ENCODE results near the gene CTH. TPM values are rescaled to one million over a fixed set of nuclear protein-coding genes. Genes with fewer than 3 reads are reported as not detected.
"Not testable (repeated sequence)": the region's sequence is repeated elsewhere in the genome, so short reads cannot be mapped to it uniquely, and the experiment has no call there.

Gene CTH
- total RNA-seq, 1 donor from 2014 or later = 9.7 TPM

DNA sequence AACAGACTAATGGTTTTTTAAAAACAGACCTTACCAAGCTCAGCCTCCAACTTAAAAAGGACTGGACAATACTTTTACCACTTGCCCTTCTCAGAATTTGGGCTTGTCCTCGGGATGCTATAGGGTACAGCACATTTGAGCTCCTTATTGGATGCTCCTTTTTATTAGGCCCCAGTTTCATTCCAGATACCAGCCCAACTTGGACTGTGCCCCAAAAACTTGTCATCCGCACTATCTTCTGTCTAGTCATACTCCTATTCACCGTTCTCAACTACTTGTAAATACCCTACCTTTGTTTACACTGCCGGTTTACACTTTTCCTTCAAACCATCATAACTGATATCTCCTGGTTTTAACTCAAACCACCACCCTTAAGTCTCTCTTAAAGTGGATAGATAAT is 38.6 kb upstream of the CTH start:
- H3K4me3 Mint-ChIP-seq (ENCODE audit: unreplicated experiment) = no peak overlapping the region
- H3K27ac Mint-ChIP-seq (ENCODE audit: unreplicated experiment) = no peak overlapping the region
- H3K27me3 Mint-ChIP-seq (ENCODE audit: unreplicated experiment) = no peaks in the 10 kb centered on the region
- H3K36me3 Mint-ChIP-seq (ENCODE audit: unreplicated experiment) = peaks cover 3% of the 10 kb centered on the region
- no peaks in the 10 kb centered on the region for H3K9me3 Mint-ChIP-seq (ENCODE audit: unreplicated experiment)
- no peak for DNase-seq (ENCODE audit: extremely low spot score, unreplicated experiment)
- peaks cover 6% of the 10 kb centered on the region for H3K4me1 Mint-ChIP-seq (ENCODE audit: unreplicated experiment)
- TF ChIP-seq, protein P1, sequence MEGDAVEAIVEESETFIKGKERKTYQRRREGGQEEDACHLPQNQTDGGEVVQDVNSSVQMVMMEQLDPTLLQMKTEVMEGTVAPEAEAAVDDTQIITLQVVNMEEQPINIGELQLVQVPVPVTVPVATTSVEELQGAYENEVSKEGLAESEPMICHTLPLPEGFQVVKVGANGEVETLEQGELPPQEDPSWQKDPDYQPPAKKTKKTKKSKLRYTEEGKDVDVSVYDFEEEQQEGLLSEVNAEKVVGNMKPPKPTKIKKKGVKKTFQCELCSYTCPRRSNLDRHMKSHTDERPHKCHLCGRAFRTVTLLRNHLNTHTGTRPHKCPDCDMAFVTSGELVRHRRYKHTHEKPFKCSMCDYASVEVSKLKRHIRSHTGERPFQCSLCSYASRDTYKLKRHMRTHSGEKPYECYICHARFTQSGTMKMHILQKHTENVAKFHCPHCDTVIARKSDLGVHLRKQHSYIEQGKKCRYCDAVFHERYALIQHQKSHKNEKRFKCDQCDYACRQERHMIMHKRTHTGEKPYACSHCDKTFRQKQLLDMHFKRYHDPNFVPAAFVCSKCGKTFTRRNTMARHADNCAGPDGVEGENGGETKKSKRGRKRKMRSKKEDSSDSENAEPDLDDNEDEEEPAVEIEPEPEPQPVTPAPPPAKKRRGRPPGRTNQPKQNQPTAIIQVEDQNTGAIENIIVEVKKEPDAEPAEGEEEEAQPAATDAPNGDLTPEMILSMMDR (IDR thresholded peaks at IDR 0.05) = no peak

DNA sequence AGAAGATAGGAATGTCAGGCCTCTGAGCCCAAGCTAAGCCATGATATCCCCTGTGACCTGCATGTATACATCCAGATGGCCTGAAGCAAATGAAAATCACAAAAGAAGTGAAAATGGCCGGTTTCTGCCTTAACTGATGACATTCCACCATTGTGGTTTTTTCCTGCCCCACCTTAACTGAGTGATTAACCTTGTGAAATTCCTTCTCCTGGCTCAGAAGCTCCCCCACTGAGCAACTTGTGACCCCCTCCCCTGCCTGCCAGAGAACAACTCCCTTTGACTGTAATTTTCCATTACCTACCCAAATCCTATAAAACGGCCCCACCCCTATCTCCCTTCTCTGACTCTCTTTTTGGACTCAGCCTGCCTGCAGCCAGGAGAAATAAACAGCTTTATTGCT is 37.5 kb upstream of the CTH start:
- H3K36me3 Mint-ChIP-seq (ENCODE audit: unreplicated experiment); H3K27me3 Mint-ChIP-seq (ENCODE audit: unreplicated experiment); H3K4me3 Mint-ChIP-seq (ENCODE audit: unreplicated experiment); DNase-seq (ENCODE audit: extremely low spot score, unreplicated experiment); H3K9me3 Mint-ChIP-seq (ENCODE audit: unreplicated experiment); H3K4me1 Mint-ChIP-seq (ENCODE audit: unreplicated experiment); H3K27ac Mint-ChIP-seq (ENCODE audit: unreplicated experiment): not testable (repeated sequence)

DNA sequence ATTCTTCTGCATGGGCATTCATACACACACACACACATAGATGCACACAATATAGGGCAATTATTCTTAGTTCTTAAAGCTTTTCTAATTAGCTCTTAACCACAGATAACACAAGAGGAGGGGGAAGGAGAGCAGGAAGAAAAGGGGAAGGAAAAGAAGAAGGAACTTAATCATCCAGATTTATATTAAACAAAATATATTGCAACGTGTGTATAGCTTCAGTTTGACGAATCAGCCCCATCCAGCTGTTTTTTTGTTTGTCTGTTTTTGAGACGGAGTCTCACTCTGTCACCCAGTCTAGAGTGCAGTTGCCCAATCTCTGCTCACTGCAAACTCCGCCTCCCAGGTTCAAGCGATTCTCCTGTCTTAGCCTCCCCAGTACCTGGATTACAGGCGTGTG is 34.9 kb upstream of the CTH start:
- H3K36me3 Mint-ChIP-seq (ENCODE audit: unreplicated experiment) = no peaks in the 10 kb centered on the region
- H3K4me3 Mint-ChIP-seq (ENCODE audit: unreplicated experiment) = no peak overlapping the region
- TF ChIP-seq, protein P1 (IDR thresholded peaks at IDR 0.05) = no peak
- no peaks in the 10 kb centered on the region for H3K9me3 Mint-ChIP-seq (ENCODE audit: unreplicated experiment)
- peaks cover 6% of the 10 kb centered on the region for H3K4me1 Mint-ChIP-seq (ENCODE audit: unreplicated experiment)
- no peak for DNase-seq (ENCODE audit: extremely low spot score, unreplicated experiment)
- no peak overlapping the region for H3K27ac Mint-ChIP-seq (ENCODE audit: unreplicated experiment)
- H3K27me3 Mint-ChIP-seq (ENCODE audit: unreplicated experiment) = no peaks in the 10 kb centered on the region

DNA sequence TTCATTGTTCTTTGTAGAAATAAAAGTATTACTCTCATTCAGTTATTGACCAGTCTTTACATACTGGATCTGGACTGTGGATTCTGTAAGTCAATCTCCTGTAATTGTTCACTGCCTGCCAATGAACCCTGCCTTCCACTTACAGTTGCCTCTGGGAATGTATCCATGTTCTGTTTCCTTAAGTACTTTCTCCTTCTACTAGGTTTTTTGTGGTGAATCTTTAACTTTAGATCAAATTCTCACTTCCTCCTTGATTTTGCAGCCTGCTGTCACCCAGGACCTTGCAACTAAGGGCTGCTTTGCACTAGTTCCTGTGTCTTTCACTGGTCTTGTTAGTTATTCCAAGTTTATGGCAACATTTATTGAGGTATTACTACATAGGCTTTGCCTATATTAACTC is 28.4 kb upstream of the CTH start:
- Mint-ChIP-seq H3K4me3 (ENCODE audit: unreplicated experiment) (no peak overlapping the region), H3K27me3 (ENCODE audit: unreplicated experiment) (peaks cover 15% of the 10 kb centered on the region), H3K36me3 (ENCODE audit: unreplicated experiment) (no peaks in the 10 kb centered on the region), H3K27ac (ENCODE audit: unreplicated experiment) (no peak overlapping the region), H3K4me1 (ENCODE audit: unreplicated experiment) (no peaks in the 10 kb centered on the region), H3K9me3 (ENCODE audit: unreplicated experiment) (no peaks in the 10 kb centered on the region)
- TF ChIP-seq, protein P1 (IDR thresholded peaks at IDR 0.05) = no peak
- no peak for DNase-seq (ENCODE audit: extremely low spot score, unreplicated experiment)

DNA sequence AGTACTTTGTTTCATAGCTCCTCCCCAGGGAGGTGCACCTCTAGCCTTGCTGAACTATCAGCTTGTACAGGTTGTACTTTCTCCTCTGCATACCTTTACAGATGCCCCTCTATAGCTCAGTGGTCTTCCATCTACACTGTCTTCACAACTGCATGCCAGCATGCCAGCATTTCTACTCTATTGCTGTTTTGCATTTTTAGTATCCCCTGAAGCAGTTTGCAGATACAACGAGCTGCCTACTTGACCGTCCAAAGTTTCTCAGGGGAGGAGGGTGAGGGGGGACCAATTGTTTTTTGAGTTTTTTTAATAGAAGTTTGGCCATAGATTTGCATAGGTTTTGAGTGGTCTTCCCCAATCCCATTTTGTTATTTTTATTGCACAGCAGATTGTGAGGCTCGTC is 27.6 kb upstream of the CTH start:
- Mint-ChIP-seq H3K9me3 (ENCODE audit: unreplicated experiment) (no peaks in the 10 kb centered on the region), H3K4me1 (ENCODE audit: unreplicated experiment) (no peaks in the 10 kb centered on the region), H3K27me3 (ENCODE audit: unreplicated experiment) (peaks cover 15% of the 10 kb centered on the region), H3K27ac (ENCODE audit: unreplicated experiment) (no peak overlapping the region), H3K4me3 (ENCODE audit: unreplicated experiment) (no peak overlapping the region), H3K36me3 (ENCODE audit: unreplicated experiment) (no peaks in the 10 kb centered on the region)
- TF ChIP-seq, protein P1 (IDR thresholded peaks at IDR 0.05) = no peak
- no peak for DNase-seq (ENCODE audit: extremely low spot score, unreplicated experiment)

DNA sequence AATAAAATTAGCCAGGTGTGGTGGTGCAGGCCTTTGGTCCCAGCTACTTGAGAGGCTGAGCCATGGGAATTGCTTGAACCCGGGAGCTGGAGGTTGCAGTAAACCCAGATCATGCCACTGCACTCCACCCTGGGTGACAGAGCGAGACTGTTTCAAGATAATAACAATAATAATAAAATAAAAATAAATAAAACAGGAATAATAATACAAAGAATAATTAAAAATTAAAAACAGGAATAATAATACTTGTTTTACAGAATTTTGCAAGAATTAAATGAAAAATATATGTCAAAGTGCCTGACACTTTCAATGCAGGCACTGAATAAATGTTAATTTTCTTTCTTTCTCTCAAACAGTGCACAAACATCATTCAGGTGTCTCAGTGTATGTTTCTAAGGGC is 26.5 kb upstream of the CTH start:
- no peak for DNase-seq (ENCODE audit: extremely low spot score, unreplicated experiment)
- Mint-ChIP-seq H3K4me3 (ENCODE audit: unreplicated experiment) (no peak overlapping the region), H3K4me1 (ENCODE audit: unreplicated experiment) (no peaks in the 10 kb centered on the region), H3K27ac (ENCODE audit: unreplicated experiment) (no peak overlapping the region), H3K9me3 (ENCODE audit: unreplicated experiment) (no peaks in the 10 kb centered on the region), H3K27me3 (ENCODE audit: unreplicated experiment) (peaks cover 22% of the 10 kb centered on the region), H3K36me3 (ENCODE audit: unreplicated experiment) (no peaks in the 10 kb centered on the region)
- TF ChIP-seq, protein P1 (IDR thresholded peaks at IDR 0.05) = no peak

Measured in osteocyte (in vitro differentiated cells).